HepG2 (cell line): Measurements from ENCODE around the gene LMOD3. TPM values are rescaled to one million over a fixed set of nuclear protein-coding genes. Genes with fewer than 3 reads are reported as not detected.
A peak's percentile ranks its signal among the peaks of the same experiment; 100 is the strongest.

ENCODE experiments used
- ATAC-seq: fragments of 200-7000 bp; cut with Tn5 transposase; 3 replicates; pipeline ENCODE4 v1.9.1; 2020; ENCODE audit warnings: mild to moderate bottlenecking, moderate library complexity
- BruUV-seq: library from RNA; stranded (reverse); fragments of 400-500 nt; replicated peaks from 2 replicates; lab custom pipeline; 2021; lab: Mats Ljungman, UMichigan
- CTCF ChIA-PET: fragments of 300-600 bp; formaldehyde crosslinking; extraction: SDS; loops from one replicate; lab custom pipeline; 2021; ENCODE audit warnings: low total read pairs, inconsistent platforms, low intra/inter-chr PET ratio; lab: Yijun Ruan, JAX
- POLR2A ChIA-PET: fragments of 350-600 bp; sonication (Branson Sonifier 250); formaldehyde crosslinking; loops from one replicate; lab custom pipeline; 2020; ENCODE audit warnings: antibody characterized with exemption, inconsistent platforms; lab: Yijun Ruan, JAX
- DNase-seq: peaks from one replicate; pipeline ENCODE4 v3.0.0-alpha.2; 2015; ENCODE audit warnings: low spot score
- FAIRE-seq: peaks from 3 replicates; lab custom pipeline; 2011; peaks lifted over from hg19 to GRCh38; lab: Jason Lieb, UNC
- H2AFZ ChIP-seq: one replicate; pipeline ENCODE4 v1.6.1; 2011; ENCODE audit warnings: low read length, inconsistent platforms
- H3K27ac ChIP-seq: fragments of 300-600 bp; 3 replicates; pipeline ENCODE4 v1.8.0; 2011; ENCODE audit warnings: mixed run types, mild to moderate bottlenecking, mixed read lengths, low read length, inconsistent platforms; ENCODE audit not compliant: insufficient read depth; ENCODE audit errors: extremely low read length
- H3K27me3 ChIP-seq, 2 experiments: fragments of 200-600 bp in 1 of 2; 2 replicates in 1 of 2; 3 replicates in 1 of 2; pipeline versions ENCODE4 v1.6.0 to v1.8.0; 2011; ENCODE audit warnings: low read length in 2 of 2, mild to moderate bottlenecking in 2 of 2, moderate library complexity in 2 of 2, inconsistent platforms in 1 of 2; ENCODE audit not compliant: insufficient read depth in 2 of 2, control insufficient read depth in 1 of 2
- H3K36me3 ChIP-seq, 2 experiments: fragments of 200-600 bp in 1 of 2; replicated peaks in 1 of 2; 2 replicates in 1 of 2; 3 replicates in 1 of 2; pipeline versions ENCODE4 v1.5.1 to v1.8.0; 2011; ENCODE audit warnings: low read length in 2 of 2, inconsistent platforms in 1 of 2; ENCODE audit not compliant: insufficient read depth in 2 of 2, control insufficient read depth in 1 of 2
- H3K4me1 ChIP-seq: 2 replicates; pipeline ENCODE4 v1.5.1; 2012; ENCODE audit warnings: low read length, inconsistent platforms; ENCODE audit not compliant: insufficient read depth
- H3K4me2 ChIP-seq: 2 replicates; pipeline ENCODE4 v1.6.0; 2011; ENCODE audit warnings: low read depth, low read length, inconsistent platforms
- H3K4me3 ChIP-seq, 3 experiments: fragments of 200-600 bp in 1 of 3; sonication (generic), shearing (Covaris generic) in 1 of 3; replicated peaks in 1 of 3; 2 replicates each; pipeline ENCODE4 v1.5.1; 2011 to 2016; ENCODE audit warnings: low read length in 3 of 3, inconsistent platforms in 2 of 3, low read depth in 2 of 3, mild to moderate bottlenecking in 2 of 3, control low read depth in 1 of 3, mixed read lengths in 1 of 3; ENCODE audit not compliant: insufficient read depth in 1 of 3
- H3K79me2 ChIP-seq: one replicate; pipeline ENCODE4 v1.6.1; 2011; ENCODE audit warnings: low read length, inconsistent platforms; ENCODE audit not compliant: insufficient read depth
- H3K9ac ChIP-seq: 2 replicates; pipeline ENCODE4 v1.6.0; 2011; ENCODE audit warnings: mild to moderate bottlenecking, low read depth, low read length, inconsistent platforms; ENCODE audit not compliant: insufficient read depth
- H3K9me3 ChIP-seq: 2 replicates; pipeline ENCODE4 v1.5.1; 2012; ENCODE audit warnings: mild to moderate bottlenecking, low read length
- H4K20me1 ChIP-seq: 2 replicates; pipeline ENCODE4 v1.6.0; 2011; ENCODE audit warnings: inconsistent platforms, mild to moderate bottlenecking, low read length, moderate library complexity; ENCODE audit not compliant: insufficient read depth
- CEBPB ChIP-seq: IDR thresholded peaks from 2 replicates; pipeline ENCODE4 v1.6.1; 2011; ENCODE audit warnings: low read depth, low read length, improper control_type of control experiment, borderline replicate concordance
- HNF4A ChIP-seq: sonication (generic); formaldehyde crosslinking; IDR thresholded peaks from 2 replicates; pipeline ENCODE4 v1.4.0; 2020; ENCODE audit warnings: missing genetic modification reagents
- ZNF280B ChIP-seq: sonication (generic); formaldehyde crosslinking; IDR thresholded peaks from 2 replicates; pipeline ENCODE4 v1.5.0; 2020; ENCODE audit warnings: missing genetic modification reagents, mild to moderate bottlenecking, borderline replicate concordance
- ZNF816 ChIP-seq: sonication (generic); formaldehyde crosslinking; IDR thresholded peaks from 2 replicates; pipeline ENCODE4 v1.8.0; 2022; ENCODE audit warnings: missing genetic modification reagents, mild to moderate bottlenecking, borderline replicate concordance
- WGBS: methylation state at CpG from one replicate; pipeline ENCODE4 v1.1.6; 2017; ENCODE audit warnings: low lambda C conversion rate; 5-methylcytosine and 5-hydroxymethylcytosine counted together
- in situ Hi-C: cut with HindIII; loops from 2 replicates; pipeline ENCODE4 v1.10.0; 2017; ENCODE audit warnings: low pct_unique_long_range_greater_than_20kb; ENCODE audit not compliant: extremely low pct_ligation_motif_present
- intact Hi-C: fragments of 100-400 bp; cut with micrococcal nuclease; formaldehyde crosslinking; loops from one replicate; pipeline ENCODE4 v1.10.0; 2022; ENCODE audit not compliant: unreplicated experiment
- polyA plus RNA-seq, 8 experiments: library from polyadenylated mRNA; depleted of rRNA in 3 of 8; stranded (reverse) in 7 of 8; unstranded in 1 of 8; fragments of >200 nt; fragmentation: Illumina TruSeq in 4 of 8; extraction: Trizol in 4 of 8; gene quantifications; 2 replicates each; pipeline versions ENCODE4 v1.2.1 to v1.2.3, GENCODE V29; 2011 to 2016; ENCODE audit warnings: low read depth in 4 of 8, missing spikeins in 1 of 8, mixed read lengths in 1 of 8; ENCODE audit not compliant: insufficient read depth in 1 of 8
- total RNA-seq, 5 experiments: library from RNA; depleted of rRNA; stranded (reverse); fragments of >200 nt; fragmentation: Illumina TruSeq; extraction: Trizol; gene quantifications; 2 replicates each; pipeline ENCODE4 v1.2.3, GENCODE V29; 2016; ENCODE audit warnings: low read depth in 1 of 5
- TF ChIP-seq, protein P1 (sequence below): sonication (generic); formaldehyde crosslinking; conservative IDR thresholded peaks from 2 replicates; pipeline ENCODE4 v1.4.0; 2020; ENCODE audit warnings: missing genetic modification reagents

LMOD3 gene
- total and polyA plus RNA-seq, 2 of the 13 experiments (the other 11 are each of a cell fraction or from before 2014, with no cell fraction given): not detected

DNA sequence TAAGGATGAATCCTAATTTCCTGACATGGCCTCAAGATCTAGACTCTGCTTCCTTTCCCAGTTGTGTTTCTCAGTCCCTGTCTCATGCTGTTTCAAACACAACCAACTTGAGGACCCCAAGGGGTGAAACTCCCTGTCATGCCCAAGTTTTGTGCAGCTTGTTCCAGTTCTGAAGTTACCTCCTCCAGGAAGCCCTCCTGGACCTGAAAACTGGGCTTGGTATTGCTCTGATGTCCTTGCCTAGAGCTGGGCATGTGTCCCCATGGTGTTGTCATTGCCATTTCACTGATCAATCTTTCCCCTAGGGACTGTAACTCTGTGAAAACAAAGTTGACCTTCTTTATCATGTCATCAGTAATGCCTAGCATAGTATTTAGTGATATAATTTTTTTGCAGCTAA lies 6.1 kb upstream of the LMOD3 start (continued):
- no peak for TF ChIP-seq ZNF280B (CRISPR knock-in tag)

DNA sequence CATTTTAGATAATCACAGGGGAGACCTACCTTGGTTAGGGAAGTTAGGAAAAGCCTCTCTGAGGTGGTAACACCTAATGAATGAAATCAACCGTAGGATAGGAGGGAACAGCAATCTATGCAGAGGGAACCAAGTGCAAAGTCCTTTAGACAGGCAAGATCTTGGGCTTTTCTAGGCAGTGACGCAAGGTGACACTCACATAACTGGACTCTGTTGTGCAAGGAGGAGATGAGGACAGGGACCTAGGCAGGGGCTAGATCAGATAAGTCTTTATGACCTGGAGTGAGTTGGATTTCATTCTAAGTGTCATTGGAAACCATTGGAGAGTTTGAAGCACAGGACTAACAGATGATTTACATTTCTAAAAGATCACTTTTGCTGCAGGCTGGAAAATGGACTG lies 4.6 kb upstream of the LMOD3 start:
- ATAC-seq (no peak), DNase-seq (no peak), FAIRE-seq (no peak)
- Histone ChIP-seq H4K20me1 (no peaks in the 10 kb centered on the region), H3K4me3 (no peak overlapping the region), H3K27me3 (no peaks in the 10 kb centered on the region; a peak in 1 of 5 replicates), H3K4me1 (no peaks in the 10 kb centered on the region), H3K79me2 (no peaks in the 10 kb centered on the region), H3K27ac (no peak overlapping the region), H3K36me3 (no peaks in the 10 kb centered on the region), H3K4me2 (no peak overlapping the region), H3K9me3 (no peaks in the 10 kb centered on the region), H2AFZ (no peak overlapping the region), H3K9ac (no peak overlapping the region)
- in situ Hi-C loops (no loop called here), intact Hi-C loops (no loop called here)
- no TSS peak for BruUV-seq
- WGBS: 0% methylated on average over 2 of the region's 2 CpGs
- ChIA-PET POLR2A (no interaction called here), CTCF (no interaction called here)
- peak; percentile 60; the same call in 1 of the 2 replicates for TF ChIP-seq CEBPB
- TF ChIP-seq, protein P1, sequence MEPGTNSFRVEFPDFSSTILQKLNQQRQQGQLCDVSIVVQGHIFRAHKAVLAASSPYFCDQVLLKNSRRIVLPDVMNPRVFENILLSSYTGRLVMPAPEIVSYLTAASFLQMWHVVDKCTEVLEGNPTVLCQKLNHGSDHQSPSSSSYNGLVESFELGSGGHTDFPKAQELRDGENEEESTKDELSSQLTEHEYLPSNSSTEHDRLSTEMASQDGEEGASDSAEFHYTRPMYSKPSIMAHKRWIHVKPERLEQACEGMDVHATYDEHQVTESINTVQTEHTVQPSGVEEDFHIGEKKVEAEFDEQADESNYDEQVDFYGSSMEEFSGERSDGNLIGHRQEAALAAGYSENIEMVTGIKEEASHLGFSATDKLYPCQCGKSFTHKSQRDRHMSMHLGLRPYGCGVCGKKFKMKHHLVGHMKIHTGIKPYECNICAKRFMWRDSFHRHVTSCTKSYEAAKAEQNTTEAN (CRISPR knock-in tag): no peak
- TF ChIP-seq ZNF816 (CRISPR knock-in tag): no peak
- TF ChIP-seq HNF4A (CRISPR knock-in tag): 0 out of 2 replicates have a peak, but pooled peaks have one; percentile 15
